MM.1S (cell line): Measurements from ENCODE around the gene TMEM135.
A peak's percentile ranks its signal among the peaks of the same experiment; 100 is the strongest.

Source experiments
- DNase-seq: peaks from one replicate; pipeline ENCODE4 v3.0.0-alpha.2; 2015
- H2AFZ ChIP-seq: fragments of 300-600 bp; sonication (generic); 2 replicates; pipeline ENCODE4 v1.6.0; 2016; ENCODE audit warnings: antibody characterized with exemption, low read length
- H3F3A ChIP-seq: fragments of 300-600 bp; sonication (generic); 2 replicates; pipeline ENCODE4 v1.6.1; 2016; ENCODE audit warnings: mild to moderate bottlenecking, antibody characterized with exemption, low read length, moderate library complexity, mixed read lengths; ENCODE audit not compliant: insufficient read depth
- H3K27ac ChIP-seq: fragments of 300-600 bp; sonication (generic); 2 replicates; pipeline ENCODE4 v1.5.1; 2016; ENCODE audit warnings: mild to moderate bottlenecking, low read length
- H3K27me3 ChIP-seq: fragments of 300-600 bp; sonication (generic); replicated peaks from 2 replicates; pipeline ENCODE4 v1.6.0; 2016; ENCODE audit warnings: low read length; ENCODE audit not compliant: insufficient read depth
- H3K36me3 ChIP-seq: fragments of 300-600 bp; sonication (generic); replicated peaks from 2 replicates; pipeline ENCODE4 v1.6.1; 2016; ENCODE audit warnings: mild to moderate bottlenecking, low read length, mixed read lengths; ENCODE audit not compliant: insufficient read depth
- H3K4me1 ChIP-seq: fragments of 300-600 bp; sonication (generic); 2 replicates; pipeline ENCODE4 v1.6.1; 2016; ENCODE audit warnings: low read length, mixed read lengths
- H3K4me2 ChIP-seq: fragments of 300-600 bp; sonication (generic); 2 replicates; pipeline ENCODE4 v1.6.0; 2016; ENCODE audit warnings: low read depth, low read length
- H3K4me3 ChIP-seq: fragments of 300-600 bp; sonication (generic); 2 replicates; pipeline ENCODE4 v1.5.1; 2016; ENCODE audit warnings: low read length, mixed read lengths
- H3K79me2 ChIP-seq: fragments of 300-600 bp; sonication (generic); 2 replicates; pipeline ENCODE4 v1.6.1; 2016; ENCODE audit warnings: mixed run types, low read length, mixed read lengths
- H3K9ac ChIP-seq: fragments of 300-600 bp; sonication (generic); 2 replicates; pipeline ENCODE4 v1.6.1; 2016; ENCODE audit warnings: low read length, mixed read lengths
- H3K9me2 ChIP-seq: fragments of 300-600 bp; sonication (generic); replicated peaks from 2 replicates; pipeline ENCODE4 v1.6.1; 2016; ENCODE audit warnings: mild to moderate bottlenecking, low read length, mixed read lengths; ENCODE audit not compliant: insufficient read depth
- H3K9me3 ChIP-seq: fragments of 300-600 bp; sonication (generic); replicated peaks from 2 replicates; pipeline ENCODE4 v1.6.1; 2016; ENCODE audit warnings: mild to moderate bottlenecking, low read length, mixed read lengths; ENCODE audit not compliant: insufficient read depth
- H4K20me1 ChIP-seq: fragments of 300-600 bp; sonication (generic); 2 replicates; pipeline ENCODE4 v1.6.1; 2016; ENCODE audit warnings: mild to moderate bottlenecking, low read length, moderate library complexity, mixed read lengths; ENCODE audit not compliant: insufficient read depth
- CTCF ChIP-seq: fragments of 300-600 bp; sonication (generic); IDR thresholded peaks from 2 replicates; pipeline ENCODE4 v1.5.1; 2016; ENCODE audit warnings: antibody characterized with exemption, low read length, mixed read lengths
- EZH2 ChIP-seq: fragments of 300-600 bp; sonication (generic); optimal IDR thresholded peaks from 2 replicates; pipeline ENCODE3; 2017; ENCODE audit warnings: low read depth, mild to moderate bottlenecking, antibody characterized with exemption, low read length, mixed read lengths
- EZH2phosphoT487 ChIP-seq: fragments of 300-600 bp; sonication (generic); IDR thresholded peaks from 2 replicates; pipeline ENCODE4 v1.6.1; 2018; ENCODE audit warnings: antibody characterized with exemption, low read length

TMEM135 gene

GRCh38 chr11:87286338-87286737 is 248.6 kb downstream of the TMEM135 start:
- no peaks in the 10 kb centered on the region for H3K79me2 ChIP-seq
- H3K9ac ChIP-seq, result no peak overlapping the region
- no peaks in the 10 kb centered on the region for H4K20me1 ChIP-seq
- DNase-seq, result no peak
- no peak overlapping the region for H3K4me3 ChIP-seq
- TF ChIP-seq EZH2 (no peak), EZH2phosphoT487 (no peak)
- no peaks in the 10 kb centered on the region for H3F3A ChIP-seq
- no peak overlapping the region for H3K27ac ChIP-seq
- no peak overlapping the region for H2AFZ ChIP-seq
- H3K4me1 ChIP-seq, result no peaks in the 10 kb centered on the region
- no peaks in the 10 kb centered on the region for H3K9me2 ChIP-seq
- H3K36me3 ChIP-seq, result no peaks in the 10 kb centered on the region
- no peak overlapping the region for H3K4me2 ChIP-seq
- H3K27me3 ChIP-seq, result no peaks in the 10 kb centered on the region
- H3K9me3 ChIP-seq, result no peaks in the 10 kb centered on the region

GRCh38 chr11:87290304-87290922 is 252.7 kb downstream of the TMEM135 start:
- Histone ChIP-seq H3F3A (no peaks in the 10 kb centered on the region), H3K9ac (no peak overlapping the region), H2AFZ (no peak overlapping the region), H3K4me2 (no peak overlapping the region), H3K79me2 (no peaks in the 10 kb centered on the region), H4K20me1 (no peaks in the 10 kb centered on the region), H3K27me3 (no peaks in the 10 kb centered on the region), H3K36me3 (no peaks in the 10 kb centered on the region), H3K4me1 (no peaks in the 10 kb centered on the region), H3K9me2 (no peaks in the 10 kb centered on the region), H3K4me3 (no peak overlapping the region), H3K27ac (no peak overlapping the region), H3K9me3 (no peaks in the 10 kb centered on the region)
- peak; percentile 72 for DNase-seq
- TF ChIP-seq EZH2phosphoT487 (no peak), CTCF (peak; percentile 72)

GRCh38 chr11:87292598-87292997 is 254.9 kb downstream of the TMEM135 start:
- Histone ChIP-seq H3K27me3 (no peaks in the 10 kb centered on the region), H4K20me1 (no peaks in the 10 kb centered on the region), H3K27ac (no peak overlapping the region), H3K79me2 (no peaks in the 10 kb centered on the region), H3K4me1 (no peaks in the 10 kb centered on the region), H3K36me3 (no peaks in the 10 kb centered on the region), H2AFZ (no peak overlapping the region), H3K4me2 (no peak overlapping the region), H3K9me2 (no peaks in the 10 kb centered on the region), H3K9me3 (no peaks in the 10 kb centered on the region), H3K4me3 (no peak overlapping the region), H3F3A (no peaks in the 10 kb centered on the region), H3K9ac (no peak overlapping the region)
- no peak for TF ChIP-seq EZH2
- no peak for TF ChIP-seq EZH2phosphoT487
- no peak for TF ChIP-seq CTCF
- DNase-seq, result no peak

GRCh38 chr11:87295237-87295636 is 257.5 kb downstream of the TMEM135 start:
- Histone ChIP-seq H3K79me2 (no peaks in the 10 kb centered on the region), H3K36me3 (no peaks in the 10 kb centered on the region), H4K20me1 (no peaks in the 10 kb centered on the region), H2AFZ (no peak overlapping the region), H3K4me1 (peaks cover 3% of the 10 kb centered on the region), H3F3A (no peaks in the 10 kb centered on the region), H3K9ac (no peak overlapping the region), H3K4me2 (no peak overlapping the region), H3K27ac (no peak overlapping the region), H3K9me3 (no peaks in the 10 kb centered on the region), H3K9me2 (no peaks in the 10 kb centered on the region), H3K27me3 (no peaks in the 10 kb centered on the region), H3K4me3 (no peak overlapping the region)
- DNase-seq, result no peak
- TF ChIP-seq EZH2phosphoT487 (no peak), CTCF (no peak), EZH2 (no peak)
